Activated CD8-positive, alpha-beta memory T cell treated with anti-CD3 and anti-CD28 coated beads for 1 hour (primary cell): ENCODE data around the gene BSN.

Experiments used
- DNase-seq, 2 donors: peaks; one replicate each; pipeline ENCODE4 v3.0.0-alpha.2; 2020; ENCODE audit warnings: low read depth in 1 of 2; ENCODE audit errors: extremely low read depth in 1 of 2

BSN gene

GRCh38 chr3:49653621-49654020 lies 99.3 kb downstream of the BSN start:
- no peak for DNase-seq

- DNase-seq = no peak
These were observed 100.0 kb downstream of the BSN start for GRCh38 chr3:49654176-49654825.

GRCh38 chr3:49654955-49655556 lies 100.8 kb downstream of the BSN start:
- no peak for DNase-seq

GRCh38 chr3:49655731-49656285 lies 101.5 kb downstream of the BSN start:
- DNase-seq = no peak

- no peak for DNase-seq
These were observed 102.3 kb downstream of the BSN start for GRCh38 chr3:49656541-49657112.

- no peak for DNase-seq
These were observed 103.1 kb downstream of the BSN start for GRCh38 chr3:49657208-49657915.

GRCh38 chr3:49658711-49659110 lies 104.4 kb downstream of the BSN start:
- DNase-seq = no peak

- no peak for DNase-seq
These were observed 105.5 kb downstream of the BSN start for GRCh38 chr3:49659756-49660155.

- no peak for DNase-seq
These were observed 107.0 kb downstream of the BSN start for GRCh38 chr3:49661281-49661680.

- no peak for DNase-seq
These were observed 107.7 kb downstream of the BSN start for GRCh38 chr3:49662021-49662420.

GRCh38 chr3:49662720-49663413 lies 108.6 kb downstream of the BSN start:
- no peak for DNase-seq

GRCh38 chr3:49663831-49664230 lies 109.6 kb downstream of the BSN start:
- DNase-seq = no peak

GRCh38 chr3:49664300-49664699 lies 110.0 kb downstream of the BSN start:
- DNase-seq = no peak

GRCh38 chr3:49665822-49666519 lies 111.7 kb downstream of the BSN start:
- no peak for DNase-seq

GRCh38 chr3:49666592-49666991 lies 112.3 kb downstream of the BSN start:
- DNase-seq = no peak

- DNase-seq = no peak
These were observed 113.6 kb downstream of the BSN start for GRCh38 chr3:49667701-49668413.

GRCh38 chr3:49668414-49668797 lies 114.1 kb downstream of the BSN start:
- no peak for DNase-seq

- DNase-seq = no peak
These were observed 114.6 kb downstream of the BSN start for GRCh38 chr3:49668861-49669260.

- DNase-seq = no peak
These were observed 115.1 kb downstream of the BSN start for GRCh38 chr3:49669352-49669751.

- DNase-seq = no peak
These were observed 116.6 kb downstream of the BSN start for GRCh38 chr3:49670940-49671290.
